Measurements from ENCODE around the gene ERF. TPM values are rescaled to one million over a fixed set of nuclear protein-coding genes. Genes with fewer than 3 reads are reported as not detected.

The ERF gene
- total and polyA plus RNA-seq, 2 of the 8 experiments (the other 6 are each of a cell fraction or from before 2014, with no cell fraction given), result 43.7 to 62.7 TPM

- TF ChIP-seq FOSL1 (IDR thresholded peaks at IDR 0.05; ENCODE audit: insufficient read depth, low read depth, low read length) (no peak), CREB1 (IDR thresholded peaks at IDR 0.05) (no peak), EP300 (IDR thresholded peaks at IDR 0.05; ENCODE audit: borderline replicate concordance in 1 of 2, low read depth in 2 of 2, low read length in 2 of 2) (no peak)
Measured at GRCh38 chr19:42249149-42249750, 5.7 kb downstream of the ERF start (continued).
